HepG2 (cell line): ENCODE results near the gene EFNA4. TPM values are rescaled to one million over a fixed set of nuclear protein-coding genes. Genes with fewer than 3 reads are reported as not detected.

Experiments used
- DRAP1 ChIP-seq: IDR thresholded peaks from 2 replicates; pipeline ENCODE4 v1.6.1; 2016; ENCODE audit warnings: missing genetic modification reagents, missing compliant biosample characterization
- ELF1 ChIP-seq: sonication (generic); formaldehyde crosslinking; IDR thresholded peaks from 2 replicates; pipeline ENCODE4 v1.4.0; 2020; ENCODE audit warnings: missing genetic modification reagents
- GTF3A ChIP-seq: sonication (generic); formaldehyde crosslinking; conservative IDR thresholded peaks from 2 replicates; pipeline ENCODE4 v1.4.0; 2020; ENCODE audit warnings: mild to moderate bottlenecking, missing genetic modification reagents
- KLF15 ChIP-seq: sonication (generic); formaldehyde crosslinking; IDR thresholded peaks from 2 replicates; pipeline ENCODE4 v1.8.1; 2023; ENCODE audit warnings: borderline replicate concordance, mild to moderate bottlenecking, inconsistent platforms, missing genetic modification reagents, mixed read lengths
- NFE2L2 ChIP-seq: fragments of 150-350 bp; IDR thresholded peaks from 2 replicates; pipeline ENCODE4 v1.6.1; 2014; ENCODE audit warnings: low read length
- PPARG ChIP-seq: conservative IDR thresholded peaks from 2 replicates; pipeline ENCODE4 v1.6.1; 2016; ENCODE audit warnings: missing biosample characterization, missing genetic modification reagents
- SETDB1 ChIP-seq: sonication (generic); formaldehyde crosslinking; IDR thresholded peaks from 2 replicates; pipeline ENCODE4 v1.5.1; 2020; ENCODE audit warnings: missing genetic modification reagents, mild to moderate bottlenecking, borderline replicate concordance
- ZNF160 ChIP-seq: sonication (generic); formaldehyde crosslinking; IDR thresholded peaks from 2 replicates; pipeline ENCODE4 v1.8.0; 2022; ENCODE audit warnings: mild to moderate bottlenecking, inconsistent platforms, missing genetic modification reagents
- ZNF260 ChIP-seq: sonication (generic); formaldehyde crosslinking; IDR thresholded peaks from 2 replicates; pipeline ENCODE4 v1.4.0; 2020; ENCODE audit warnings: missing genetic modification reagents, low read depth, mild to moderate bottlenecking, borderline replicate concordance
- ZNF296 ChIP-seq: sonication (generic); formaldehyde crosslinking; conservative IDR thresholded peaks from 2 replicates; pipeline ENCODE4 v1.5.0; 2020; ENCODE audit warnings: mild to moderate bottlenecking, missing genetic modification reagents
- ZNF331 ChIP-seq: sonication (generic); formaldehyde crosslinking; IDR thresholded peaks from 2 replicates; pipeline ENCODE4 v1.4.0; 2020; ENCODE audit warnings: missing genetic modification reagents
- ZNF615 ChIP-seq: sonication (generic); formaldehyde crosslinking; IDR thresholded peaks from 2 replicates; pipeline ENCODE4 v1.5.0; 2020; ENCODE audit warnings: mild to moderate bottlenecking, missing genetic modification reagents, borderline replicate concordance
- ZNF691 ChIP-seq: sonication (generic); formaldehyde crosslinking; IDR thresholded peaks from 2 replicates; pipeline ENCODE4 v1.4.0; 2020; ENCODE audit warnings: missing genetic modification reagents, low read depth, mild to moderate bottlenecking, borderline replicate concordance
- ZNF704 ChIP-seq: sonication (generic); formaldehyde crosslinking; IDR thresholded peaks from 2 replicates; pipeline ENCODE4 v1.8.1; 2023; ENCODE audit warnings: mild to moderate bottlenecking, inconsistent platforms, moderate library complexity, missing genetic modification reagents, borderline replicate concordance
- polyA plus RNA-seq, 8 experiments: library from polyadenylated mRNA; depleted of rRNA in 3 of 8; stranded (reverse) in 7 of 8; unstranded in 1 of 8; fragments of >200 nt; fragmentation: Illumina TruSeq in 4 of 8; extraction: Trizol in 4 of 8; gene quantifications; 2 replicates each; pipeline versions ENCODE4 v1.2.1 to v1.2.3, GENCODE V29; 2011 to 2016; ENCODE audit warnings: low read depth in 4 of 8, missing spikeins in 1 of 8, mixed read lengths in 1 of 8; ENCODE audit not compliant: insufficient read depth in 1 of 8
- total RNA-seq, 5 experiments: library from RNA; depleted of rRNA; stranded (reverse); fragments of >200 nt; fragmentation: Illumina TruSeq; extraction: Trizol; gene quantifications; 2 replicates each; pipeline ENCODE4 v1.2.3, GENCODE V29; 2016; ENCODE audit warnings: low read depth in 1 of 5
- TF ChIP-seq, protein P1 (sequence below): sonication (generic); formaldehyde crosslinking; IDR thresholded peaks from 2 replicates; pipeline ENCODE4 v1.8.1; 2023; ENCODE audit warnings: mild to moderate bottlenecking, missing genetic modification reagents
- TF ChIP-seq, protein P2 (sequence below): sonication (generic); formaldehyde crosslinking; IDR thresholded peaks from 2 replicates; pipeline ENCODE4 v1.5.0; 2020; ENCODE audit warnings: missing genetic modification reagents
- TF ChIP-seq, protein P3 (sequence below): sonication (generic); formaldehyde crosslinking; IDR thresholded peaks from 2 replicates; pipeline ENCODE4 v1.4.0; 2020; ENCODE audit warnings: missing genetic modification reagents, mild to moderate bottlenecking, borderline replicate concordance
- TF ChIP-seq, protein P4 (sequence below): sonication (generic); formaldehyde crosslinking; IDR thresholded peaks from 2 replicates; pipeline ENCODE4 v1.4.0; 2020; ENCODE audit warnings: missing genetic modification reagents

EFNA4 gene
- total and polyA plus RNA-seq, 2 of the 13 experiments (the other 11 are each of a cell fraction or from before 2014, with no cell fraction given): 12.0 to 17.2 TPM

- TF ChIP-seq ZNF296 (CRISPR knock-in tag) (no peak), ZNF260 (CRISPR knock-in tag) (peak; percentile 59; the same call in 1 of the 2 replicates), PPARG (CRISPR knock-in tag) (0 out of 2 replicates have a peak, but pooled peaks have one; percentile 22), GTF3A (CRISPR knock-in tag) (peak; percentile 82; the same call in 1 of the 2 replicates), ZNF615 (CRISPR knock-in tag) (no peak), ZNF704 (0 out of 2 replicates have a peak, but pooled peaks have one; percentile 50), ZNF691 (CRISPR knock-in tag) (peak; percentile 90), SETDB1 (no peak), ELF1 (CRISPR knock-in tag) (peak; percentile 21), ZNF160 (CRISPR knock-in tag) (no peak; the same call in 1 of the 2 replicates), DRAP1 (0 out of 2 replicates have a peak, but pooled peaks have one; percentile 6), KLF15 (CRISPR knock-in tag) (0 out of 2 replicates have a peak, but pooled peaks have one; percentile 19), ZNF331 (CRISPR knock-in tag) (peak; percentile 60; the same call in 1 of the 2 replicates), NFE2L2 (no peak)
- TF ChIP-seq, protein P1, sequence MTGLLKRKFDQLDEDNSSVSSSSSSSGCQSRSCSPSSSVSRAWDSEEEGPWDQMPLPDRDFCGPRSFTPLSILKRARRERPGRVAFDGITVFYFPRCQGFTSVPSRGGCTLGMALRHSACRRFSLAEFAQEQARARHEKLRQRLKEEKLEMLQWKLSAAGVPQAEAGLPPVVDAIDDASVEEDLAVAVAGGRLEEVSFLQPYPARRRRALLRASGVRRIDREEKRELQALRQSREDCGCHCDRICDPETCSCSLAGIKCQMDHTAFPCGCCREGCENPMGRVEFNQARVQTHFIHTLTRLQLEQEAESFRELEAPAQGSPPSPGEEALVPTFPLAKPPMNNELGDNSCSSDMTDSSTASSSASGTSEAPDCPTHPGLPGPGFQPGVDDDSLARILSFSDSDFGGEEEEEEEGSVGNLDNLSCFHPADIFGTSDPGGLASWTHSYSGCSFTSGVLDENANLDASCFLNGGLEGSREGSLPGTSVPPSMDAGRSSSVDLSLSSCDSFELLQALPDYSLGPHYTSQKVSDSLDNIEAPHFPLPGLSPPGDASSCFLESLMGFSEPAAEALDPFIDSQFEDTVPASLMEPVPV: peak; percentile 85
- TF ChIP-seq, protein P2, sequence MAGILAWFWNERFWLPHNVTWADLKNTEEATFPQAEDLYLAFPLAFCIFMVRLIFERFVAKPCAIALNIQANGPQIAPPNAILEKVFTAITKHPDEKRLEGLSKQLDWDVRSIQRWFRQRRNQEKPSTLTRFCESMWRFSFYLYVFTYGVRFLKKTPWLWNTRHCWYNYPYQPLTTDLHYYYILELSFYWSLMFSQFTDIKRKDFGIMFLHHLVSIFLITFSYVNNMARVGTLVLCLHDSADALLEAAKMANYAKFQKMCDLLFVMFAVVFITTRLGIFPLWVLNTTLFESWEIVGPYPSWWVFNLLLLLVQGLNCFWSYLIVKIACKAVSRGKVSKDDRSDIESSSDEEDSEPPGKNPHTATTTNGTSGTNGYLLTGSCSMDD (CRISPR knock-in tag): 0 out of 2 replicates have a peak, but pooled peaks have one; percentile 25
- TF ChIP-seq, protein P3, sequence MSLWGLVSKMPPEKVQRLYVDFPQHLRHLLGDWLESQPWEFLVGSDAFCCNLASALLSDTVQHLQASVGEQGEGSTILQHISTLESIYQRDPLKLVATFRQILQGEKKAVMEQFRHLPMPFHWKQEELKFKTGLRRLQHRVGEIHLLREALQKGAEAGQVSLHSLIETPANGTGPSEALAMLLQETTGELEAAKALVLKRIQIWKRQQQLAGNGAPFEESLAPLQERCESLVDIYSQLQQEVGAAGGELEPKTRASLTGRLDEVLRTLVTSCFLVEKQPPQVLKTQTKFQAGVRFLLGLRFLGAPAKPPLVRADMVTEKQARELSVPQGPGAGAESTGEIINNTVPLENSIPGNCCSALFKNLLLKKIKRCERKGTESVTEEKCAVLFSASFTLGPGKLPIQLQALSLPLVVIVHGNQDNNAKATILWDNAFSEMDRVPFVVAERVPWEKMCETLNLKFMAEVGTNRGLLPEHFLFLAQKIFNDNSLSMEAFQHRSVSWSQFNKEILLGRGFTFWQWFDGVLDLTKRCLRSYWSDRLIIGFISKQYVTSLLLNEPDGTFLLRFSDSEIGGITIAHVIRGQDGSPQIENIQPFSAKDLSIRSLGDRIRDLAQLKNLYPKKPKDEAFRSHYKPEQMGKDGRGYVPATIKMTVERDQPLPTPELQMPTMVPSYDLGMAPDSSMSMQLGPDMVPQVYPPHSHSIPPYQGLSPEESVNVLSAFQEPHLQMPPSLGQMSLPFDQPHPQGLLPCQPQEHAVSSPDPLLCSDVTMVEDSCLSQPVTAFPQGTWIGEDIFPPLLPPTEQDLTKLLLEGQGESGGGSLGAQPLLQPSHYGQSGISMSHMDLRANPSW: peak; percentile 50; the same call in 1 of the 2 replicates
- TF ChIP-seq, protein P4, sequence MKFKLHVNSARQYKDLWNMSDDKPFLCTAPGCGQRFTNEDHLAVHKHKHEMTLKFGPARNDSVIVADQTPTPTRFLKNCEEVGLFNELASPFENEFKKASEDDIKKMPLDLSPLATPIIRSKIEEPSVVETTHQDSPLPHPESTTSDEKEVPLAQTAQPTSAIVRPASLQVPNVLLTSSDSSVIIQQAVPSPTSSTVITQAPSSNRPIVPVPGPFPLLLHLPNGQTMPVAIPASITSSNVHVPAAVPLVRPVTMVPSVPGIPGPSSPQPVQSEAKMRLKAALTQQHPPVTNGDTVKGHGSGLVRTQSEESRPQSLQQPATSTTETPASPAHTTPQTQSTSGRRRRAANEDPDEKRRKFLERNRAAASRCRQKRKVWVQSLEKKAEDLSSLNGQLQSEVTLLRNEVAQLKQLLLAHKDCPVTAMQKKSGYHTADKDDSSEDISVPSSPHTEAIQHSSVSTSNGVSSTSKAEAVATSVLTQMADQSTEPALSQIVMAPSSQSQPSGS (CRISPR knock-in tag): 0 out of 2 replicates have a peak, but pooled peaks have one; percentile 27
Measured at GRCh38 chr1:155050560-155051341, 12.8 kb upstream of the EFNA4 start, which contains the start of gene ADAM15 (continued).
